Fibroblast of lung (primary cell): Measurements from ENCODE around the gene PRKAG2. TPM values are rescaled to one million over a fixed set of nuclear protein-coding genes. Genes with fewer than 3 reads are reported as not detected.
A peak's percentile ranks its signal among the peaks of the same experiment; 100 is the strongest.

Experiments used
- DNase-seq, 2 donors: peaks; one replicate each; pipeline versions ENCODE4 v3.0.0 to v3.0.0-alpha.2; 2010; ENCODE audit warnings: low read depth in 2 of 2
- H2AFZ ChIP-seq: 2 replicates; pipeline ENCODE4 v1.5.1; 2012; ENCODE audit warnings: low read length, control low read depth, inconsistent platforms
- H3K27ac ChIP-seq: 2 replicates; pipeline ENCODE4 v1.5.1; 2011; ENCODE audit warnings: low read length, control low read depth; ENCODE audit not compliant: insufficient read depth
- H3K27me3 ChIP-seq: 2 replicates; pipeline ENCODE4 v1.5.1; 2011; ENCODE audit warnings: mild to moderate bottlenecking, low read length; ENCODE audit not compliant: control insufficient read depth, insufficient read depth
- H3K36me3 ChIP-seq: 2 replicates; pipeline ENCODE4 v1.5.1; 2011; ENCODE audit warnings: low read length; ENCODE audit not compliant: control insufficient read depth, insufficient read depth
- H3K4me1 ChIP-seq: 2 replicates; pipeline ENCODE4 v1.5.1; 2011; ENCODE audit warnings: low read length; ENCODE audit not compliant: control insufficient read depth, insufficient read depth; ENCODE audit errors: extremely low read depth
- H3K4me2 ChIP-seq: 2 replicates; pipeline ENCODE4 v1.5.1; 2011; ENCODE audit warnings: low read length, control low read depth; ENCODE audit not compliant: insufficient read depth; ENCODE audit errors: extremely low read depth
- H3K4me3 ChIP-seq, 4 experiments: fragments of 200-600 bp in 1 of 4; sonication (generic) in 1 of 4; replicated peaks in 1 of 4; 2 replicates each; pipeline ENCODE4 v1.5.1; 2011 to 2016; ENCODE audit warnings: low read length in 4 of 4, low read depth in 3 of 4, mild to moderate bottlenecking in 3 of 4, control low read depth in 2 of 4, inconsistent platforms in 1 of 4, mixed read lengths in 1 of 4; ENCODE audit not compliant: insufficient read depth in 1 of 4; ENCODE audit errors: control extremely low read depth in 1 of 4
- H3K79me2 ChIP-seq: 2 replicates; pipeline ENCODE4 v1.5.1; 2012; ENCODE audit warnings: mild to moderate bottlenecking, low read length, inconsistent platforms; ENCODE audit not compliant: control insufficient read depth, insufficient read depth
- H3K9ac ChIP-seq: 2 replicates; pipeline ENCODE4 v1.5.1; 2011; ENCODE audit warnings: mild to moderate bottlenecking, low read length, control low read depth; ENCODE audit not compliant: insufficient read depth
- H3K9me3 ChIP-seq: 2 replicates; pipeline ENCODE4 v1.5.1; 2012; ENCODE audit warnings: low read depth, low read length; ENCODE audit not compliant: control insufficient read depth, insufficient read depth
- H4K20me1 ChIP-seq: 2 replicates; pipeline ENCODE4 v1.5.1; 2011; ENCODE audit warnings: low read length; ENCODE audit not compliant: control insufficient read depth, insufficient read depth; ENCODE audit errors: extremely low read depth
- EZH2 ChIP-seq: IDR thresholded peaks from 2 replicates; pipeline ENCODE4 v1.5.1; 2012; ENCODE audit warnings: low read length, control low read depth, mild to moderate bottlenecking; ENCODE audit errors: missing control alignments
- polyA plus RNA-seq, 2 donors: library from polyadenylated mRNA; depleted of rRNA in 1 of 2; stranded (reverse) in 1 of 2; unstranded in 1 of 2; fragments of >200 nt; gene quantifications; 2 replicates each; pipeline ENCODE4 v1.2.1, GENCODE V29; 2011 to 2012; ENCODE audit warnings: missing spikeins in 1 of 2
- total RNA-seq: library from RNA; depleted of rRNA; stranded (reverse); fragments of >200 nt; gene quantifications from 2 replicates; pipeline ENCODE4 v1.2.1, GENCODE V29; 2014
- TF ChIP-seq, protein P1 (sequence below), 2 donors: IDR thresholded peaks in 1 of 2; conservative IDR thresholded peaks in 1 of 2; 1 replicate in 1 of 2; 2 replicates in 1 of 2; pipeline ENCODE4 v1.5.1; 2011 to 2012; ENCODE audit warnings: low read length in 2 of 2, control low read depth in 1 of 2, inconsistent platforms in 1 of 2, low read depth in 1 of 2, mild to moderate bottlenecking in 1 of 2

Gene PRKAG2
- total and polyA plus RNA-seq, 2 donors (not counting 1 experiment from before 2014, with no cell fraction given), result 11.9 to 56.7 TPM

DNA sequence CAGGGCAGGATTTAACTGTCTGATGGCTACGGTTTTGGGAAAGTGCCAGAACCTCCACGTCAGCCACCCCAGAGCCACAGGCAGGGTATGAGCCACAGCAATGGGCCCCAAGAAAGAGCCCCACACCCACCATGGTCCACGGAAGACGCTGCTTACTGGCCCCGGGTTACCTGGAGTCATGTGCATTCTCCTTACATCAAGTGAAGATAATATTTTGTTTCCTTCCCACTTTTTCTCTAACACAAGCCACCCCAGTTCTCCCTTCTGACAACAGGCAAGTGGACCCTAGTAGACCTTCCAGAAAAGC, 67.1 kb downstream of the PRKAG2 start:
- no peak for DNase-seq
- H4K20me1 ChIP-seq, result no peaks in the 10 kb centered on the region
- H3K4me2 ChIP-seq, result no peak overlapping the region
- H3K9me3 ChIP-seq, result no peaks in the 10 kb centered on the region
- H3K79me2 ChIP-seq, result no peaks in the 10 kb centered on the region
- H3K27me3 ChIP-seq, result peaks cover 2% of the 10 kb centered on the region
- TF ChIP-seq, protein P1, sequence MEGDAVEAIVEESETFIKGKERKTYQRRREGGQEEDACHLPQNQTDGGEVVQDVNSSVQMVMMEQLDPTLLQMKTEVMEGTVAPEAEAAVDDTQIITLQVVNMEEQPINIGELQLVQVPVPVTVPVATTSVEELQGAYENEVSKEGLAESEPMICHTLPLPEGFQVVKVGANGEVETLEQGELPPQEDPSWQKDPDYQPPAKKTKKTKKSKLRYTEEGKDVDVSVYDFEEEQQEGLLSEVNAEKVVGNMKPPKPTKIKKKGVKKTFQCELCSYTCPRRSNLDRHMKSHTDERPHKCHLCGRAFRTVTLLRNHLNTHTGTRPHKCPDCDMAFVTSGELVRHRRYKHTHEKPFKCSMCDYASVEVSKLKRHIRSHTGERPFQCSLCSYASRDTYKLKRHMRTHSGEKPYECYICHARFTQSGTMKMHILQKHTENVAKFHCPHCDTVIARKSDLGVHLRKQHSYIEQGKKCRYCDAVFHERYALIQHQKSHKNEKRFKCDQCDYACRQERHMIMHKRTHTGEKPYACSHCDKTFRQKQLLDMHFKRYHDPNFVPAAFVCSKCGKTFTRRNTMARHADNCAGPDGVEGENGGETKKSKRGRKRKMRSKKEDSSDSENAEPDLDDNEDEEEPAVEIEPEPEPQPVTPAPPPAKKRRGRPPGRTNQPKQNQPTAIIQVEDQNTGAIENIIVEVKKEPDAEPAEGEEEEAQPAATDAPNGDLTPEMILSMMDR (conservative IDR thresholded peaks at IDR 0.05 in 1 of 2, IDR thresholded peaks at IDR 0.05 in 1 of 2; ENCODE audit: low read depth in 1 of 2, low read length in 2 of 2), result no peak
- no peak for TF ChIP-seq EZH2
- no peaks in the 10 kb centered on the region for H3K36me3 ChIP-seq
- no peaks in the 10 kb centered on the region for H3K4me1 ChIP-seq
- no peak overlapping the region for H2AFZ ChIP-seq
- no peak overlapping the region for H3K9ac ChIP-seq
- H3K27ac ChIP-seq, result no peak overlapping the region
- no peak overlapping the region for H3K4me3 ChIP-seq

GRCh38 chr7:151809146-151809863, 67.6 kb downstream of the PRKAG2 start:
- no peaks in the 10 kb centered on the region for H3K9me3 ChIP-seq
- no peak overlapping the region for H2AFZ ChIP-seq
- H3K4me3 ChIP-seq, result no peak overlapping the region
- H3K79me2 ChIP-seq, result no peaks in the 10 kb centered on the region
- no peaks in the 10 kb centered on the region for H3K27me3 ChIP-seq
- TF ChIP-seq, protein P1 (conservative IDR thresholded peaks at IDR 0.05 in 1 of 2, IDR thresholded peaks at IDR 0.05 in 1 of 2; ENCODE audit: low read depth in 1 of 2, low read length in 2 of 2), result no peak
- TF ChIP-seq EZH2, result no peak
- H3K4me1 ChIP-seq, result no peaks in the 10 kb centered on the region
- no peak overlapping the region for H3K27ac ChIP-seq
- no peaks in the 10 kb centered on the region for H4K20me1 ChIP-seq
- H3K4me2 ChIP-seq, result no peak overlapping the region
- no peaks in the 10 kb centered on the region for H3K36me3 ChIP-seq
- DNase-seq, result no peak
- H3K9ac ChIP-seq, result no peak overlapping the region

GRCh38 chr7:151808400-151809145, 68.3 kb downstream of the PRKAG2 start:
- Histone ChIP-seq H3K9ac (no peak overlapping the region), H3K4me2 (no peak overlapping the region), H3K4me1 (no peaks in the 10 kb centered on the region), H3K27me3 (no peaks in the 10 kb centered on the region), H2AFZ (no peak overlapping the region), H3K79me2 (no peaks in the 10 kb centered on the region), H3K27ac (no peak overlapping the region), H3K4me3 (no peak overlapping the region), H4K20me1 (no peaks in the 10 kb centered on the region), H3K36me3 (no peaks in the 10 kb centered on the region), H3K9me3 (no peaks in the 10 kb centered on the region)
- DNase-seq, result peak; percentile 28 to 30
- no peak for TF ChIP-seq EZH2
- TF ChIP-seq, protein P1 (conservative IDR thresholded peaks at IDR 0.05 in 1 of 2, IDR thresholded peaks at IDR 0.05 in 1 of 2; ENCODE audit: low read depth in 1 of 2, low read length in 2 of 2), result no peak
